Spleen (tissue), 11 donors: ENCODE results near the gene MLF1. TPM values are rescaled to one million over a fixed set of nuclear protein-coding genes. Genes with fewer than 3 reads are reported as not detected.

Experiments
- DNase-seq: peaks from one replicate; pipeline ENCODE4 v3.0.0-alpha.2; 2020
- H3K27ac ChIP-seq, 8 donors: fragments of 200-600 bp; sonication (generic) in 7 of 8; 1 replicate in 4 of 8; 2 replicates in 4 of 8; pipeline versions ENCODE4 v1.5.0 to v1.8.0; 2016 to 2021; ENCODE audit warnings: inconsistent platforms in 4 of 8, mild to moderate bottlenecking in 4 of 8, moderate library complexity in 1 of 8
- H3K27me3 ChIP-seq, 7 donors: fragments of 200-600 bp; sonication (generic) in 6 of 7; replicated peaks in 1 of 7; 1 replicate in 4 of 7; 2 replicates in 3 of 7; pipeline versions ENCODE4 v1.5.0 to v1.8.0; 2016 to 2021; ENCODE audit warnings: inconsistent platforms in 3 of 7, mild to moderate bottlenecking in 1 of 7
- H3K36me3 ChIP-seq, 6 donors: fragments of 200-600 bp; sonication (generic) in 5 of 6; 1 replicate in 4 of 6; 2 replicates in 2 of 6; pipeline versions ENCODE4 v1.5.0 to v1.8.0; 2016 to 2021; ENCODE audit warnings: inconsistent platforms in 2 of 6
- H3K4me1 ChIP-seq, 6 donors: fragments of 200-600 bp; sonication (generic) in 5 of 6; 1 replicate in 3 of 6; 2 replicates in 3 of 6; pipeline versions ENCODE4 v1.5.0 to v1.8.0; 2016 to 2021; ENCODE audit warnings: inconsistent platforms in 3 of 6
- H3K4me3 ChIP-seq, 8 donors: fragments of 200-600 bp; sonication (generic) in 7 of 8; 1 replicate in 4 of 8; 2 replicates in 4 of 8; pipeline versions ENCODE4 v1.5.0 to v1.8.0; 2016 to 2021; ENCODE audit warnings: inconsistent platforms in 4 of 8, mild to moderate bottlenecking in 4 of 8, moderate library complexity in 2 of 8
- H3K9me3 ChIP-seq, 8 donors: fragments of 200-600 bp; sonication (generic) in 7 of 8; 1 replicate in 4 of 8; 2 replicates in 4 of 8; pipeline versions ENCODE4 v1.5.0 to v1.8.0; 2016 to 2021; ENCODE audit warnings: inconsistent platforms in 4 of 8
- CTCF ChIP-seq, 11 experiments: fragments of 200-600 bp in 7 of 11; fragments of 450-650 bp in 4 of 11; sonication (generic) in 4 of 11; IDR thresholded peaks in 8 of 11; conservative IDR thresholded peaks in 3 of 11; 1 replicate in 7 of 11; 2 replicates in 4 of 11; pipeline versions ENCODE4 v1.4.0 to v1.8.0; 2016 to 2021; ENCODE audit warnings: antibody characterized with exemption in 11 of 11, inconsistent platforms in 4 of 11, mild to moderate bottlenecking in 1 of 11
- POLR2A ChIP-seq, 3 donors: fragments of 450-650 bp; IDR thresholded peaks; one replicate each; pipeline ENCODE4 v1.5.1; 2017; ENCODE audit warnings: antibody characterized with exemption in 3 of 3, mild to moderate bottlenecking in 1 of 3
- POLR2AphosphoS5 ChIP-seq, 3 donors: sonication (generic); formaldehyde crosslinking; IDR thresholded peaks; one replicate each; pipeline ENCODE4 v1.5.1; 2017; ENCODE audit warnings: antibody characterized with exemption in 3 of 3
- WGBS, 5 donors: extraction: QIAGEN DNeasy Blood & Tissue Kit in 3 of 5; methylation state at CpG; one replicate each; pipeline versions ENCODE4 v1.1.5 to v1.1.7; 2013 to 2018; 5-methylcytosine and 5-hydroxymethylcytosine counted together
- intact Hi-C: fragments of 100-400 bp; cut with DNase I; formaldehyde crosslinking; loops from one replicate; pipeline ENCODE4 v1.15.0; 2023; ENCODE audit warnings: low total_unique reads
- polyA plus RNA-seq, 3 donors: library from polyadenylated mRNA; stranded (reverse); fragments of 200-250 nt; gene quantifications; one replicate each; pipeline ENCODE4 v1.2.1, GENCODE V29; 2013
- total RNA-seq, 7 donors: library from RNA; depleted of rRNA in 3 of 7; stranded (reverse); fragments of >200 nt in 3 of 7; fragmentation: NEBNext Ultra II Directional in 4 of 7; extraction: Animal tissue kit (Norgen Biotek cat#: 25700) in 4 of 7; gene quantifications; one replicate each; pipeline versions ENCODE4 v1.1.0 to v1.2.1, GENCODE V29; 2016 to 2021
- donor health status: healthy with polysubstance abuse.
- donor health status: DM: no; HTN: no; CAD: no; lungs with moderate emphysema.
- donor health status: DM: no; HTN: no; CAD: no.
- donor health status: Bipolar disorder and iron deficiency.
- donor health status: healthy.
- donor health status: DM: no; HTN: no; CAD: no.
- donor health status: DM: yes; HTN: yes; CAD: no.

The MLF1 gene
- total and polyA plus RNA-seq, 10 donors, result 1.3 to 4.1 (median 2.8) TPM

- intact Hi-C loops, result no loop called here
- DNase-seq, result no peak
- no peaks in the 10 kb centered on the region for H3K4me1 ChIP-seq
Measured at GRCh38 chr3:158602227-158602626, 31.2 kb downstream of the MLF1 start.

GRCh38 chr3:158617982-158618875, 47.2 kb downstream of the MLF1 start:
- intact Hi-C loops, result no loop called here
- WGBS, 5 donors, result 45 to 77% (median 58%) methylated on average over 1 of the region's 1 CpG
- DNase-seq, result no peak
- H3K27ac ChIP-seq, result no peak overlapping the region
- H3K9me3 ChIP-seq, result peaks cover 0 to 50% (median 38%) of the 10 kb centered on the region in 8 donors
- H3K36me3 ChIP-seq, result no peaks in the 10 kb centered on the region
- no peak for TF ChIP-seq POLR2AphosphoS5 (IDR thresholded peaks at IDR 0.05)
- TF ChIP-seq CTCF (IDR thresholded peaks at IDR 0.05 in 8 of 11, conservative IDR thresholded peaks at IDR 0.05 in 3 of 11), result no peak
- no peak for TF ChIP-seq POLR2A (IDR thresholded peaks at IDR 0.05)
- peaks cover 0 to 12% (median 0%) of the 10 kb centered on the region in 7 donors for H3K27me3 ChIP-seq
- H3K4me1 ChIP-seq, result no peaks in the 10 kb centered on the region
- no peak overlapping the region for H3K4me3 ChIP-seq

More at GRCh38 chr3:158602227-158602626, 31.2 kb downstream of the MLF1 start:
- H3K9me3 ChIP-seq, result no peaks in the 10 kb centered on the region
- TF ChIP-seq CTCF (IDR thresholded peaks at IDR 0.05 in 8 of 11, conservative IDR thresholded peaks at IDR 0.05 in 3 of 11) (no peak), POLR2A (IDR thresholded peaks at IDR 0.05) (no peak), POLR2AphosphoS5 (IDR thresholded peaks at IDR 0.05) (no peak)
- H3K36me3 ChIP-seq, result no peaks in the 10 kb centered on the region
- no peak overlapping the region for H3K27ac ChIP-seq
- no peaks in the 10 kb centered on the region for H3K27me3 ChIP-seq
- no peak overlapping the region for H3K4me3 ChIP-seq

GRCh38 chr3:158625881-158626280, 54.9 kb downstream of the MLF1 start:
- no peak for DNase-seq
- TF ChIP-seq POLR2A (IDR thresholded peaks at IDR 0.05), result no peak
- no peak for TF ChIP-seq POLR2AphosphoS5 (IDR thresholded peaks at IDR 0.05)
- no peak for TF ChIP-seq CTCF (IDR thresholded peaks at IDR 0.05 in 8 of 11, conservative IDR thresholded peaks at IDR 0.05 in 3 of 11)
- WGBS, 5 donors, result 0 to 94% (median 82%) methylated on average over 1 of the region's 1 CpG
- Histone ChIP-seq H3K27ac (no peak overlapping the region), H3K27me3 (peaks cover 0 to 12% (median 0%) of the 10 kb centered on the region in 7 donors), H3K36me3 (no peaks in the 10 kb centered on the region), H3K4me1 (no peaks in the 10 kb centered on the region), H3K4me3 (no peak overlapping the region), H3K9me3 (peaks cover 0 to 15% (median 8%) of the 10 kb centered on the region in 8 donors)
- intact Hi-C loops, result no loop called here

GRCh38 chr3:158631981-158632380, 61.0 kb downstream of the MLF1 start:
- H3K4me3 ChIP-seq, result no peak overlapping the region
- intact Hi-C loops, result no loop called here
- no peak for TF ChIP-seq POLR2A (IDR thresholded peaks at IDR 0.05)
- TF ChIP-seq POLR2AphosphoS5 (IDR thresholded peaks at IDR 0.05), result no peak
- no peak for TF ChIP-seq CTCF (IDR thresholded peaks at IDR 0.05 in 8 of 11, conservative IDR thresholded peaks at IDR 0.05 in 3 of 11)
- no peaks in the 10 kb centered on the region for H3K4me1 ChIP-seq
- peaks cover 0 to 16% (median 0%) of the 10 kb centered on the region in 7 donors for H3K27me3 ChIP-seq
- H3K9me3 ChIP-seq, result no peaks in the 10 kb centered on the region
- no peak overlapping the region for H3K27ac ChIP-seq
- DNase-seq, result no peak
- no peaks in the 10 kb centered on the region for H3K36me3 ChIP-seq
